Uterus (tissue), 2 donors: ENCODE measurements around the gene PDS5B.

Experiments used
- POLR2A ChIP-seq, 2 donors: fragments of 450-650 bp; IDR thresholded peaks; one replicate each; pipeline ENCODE4 v1.6.1; 2016; ENCODE audit warnings: antibody characterized with exemption in 2 of 2, mild to moderate bottlenecking in 1 of 2, moderate library complexity in 1 of 2
- TF ChIP-seq, protein P1 (sequence below), 4 experiments: fragments of 200-600 bp in 2 of 4; fragments of 450-650 bp in 2 of 4; sonication (generic) in 2 of 4; IDR thresholded peaks; one replicate each; pipeline ENCODE4 v1.5.1; 2016 to 2019; ENCODE audit warnings: antibody characterized with exemption in 4 of 4, mild to moderate bottlenecking in 2 of 4, moderate library complexity in 1 of 4

DNA sequence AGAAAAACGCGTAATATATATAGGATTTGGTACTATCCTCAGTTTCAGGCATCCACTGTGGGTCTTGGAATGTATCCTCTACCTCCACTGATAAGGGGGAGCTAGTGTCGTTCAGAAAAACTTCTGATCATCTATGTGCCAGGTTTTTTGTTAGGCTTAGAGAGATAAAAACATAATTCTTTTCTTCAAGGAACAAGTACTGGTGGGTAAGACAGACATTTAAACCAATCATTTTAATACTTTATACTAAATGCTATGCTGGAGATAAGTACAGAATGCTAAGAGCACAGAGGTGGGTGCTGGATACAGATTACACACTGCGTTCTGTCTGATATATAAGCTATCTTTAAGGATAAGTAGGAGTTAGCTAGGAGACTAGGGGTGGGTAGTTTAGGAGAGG is 166.1 kb downstream of the PDS5B start:
- TF ChIP-seq, protein P1, sequence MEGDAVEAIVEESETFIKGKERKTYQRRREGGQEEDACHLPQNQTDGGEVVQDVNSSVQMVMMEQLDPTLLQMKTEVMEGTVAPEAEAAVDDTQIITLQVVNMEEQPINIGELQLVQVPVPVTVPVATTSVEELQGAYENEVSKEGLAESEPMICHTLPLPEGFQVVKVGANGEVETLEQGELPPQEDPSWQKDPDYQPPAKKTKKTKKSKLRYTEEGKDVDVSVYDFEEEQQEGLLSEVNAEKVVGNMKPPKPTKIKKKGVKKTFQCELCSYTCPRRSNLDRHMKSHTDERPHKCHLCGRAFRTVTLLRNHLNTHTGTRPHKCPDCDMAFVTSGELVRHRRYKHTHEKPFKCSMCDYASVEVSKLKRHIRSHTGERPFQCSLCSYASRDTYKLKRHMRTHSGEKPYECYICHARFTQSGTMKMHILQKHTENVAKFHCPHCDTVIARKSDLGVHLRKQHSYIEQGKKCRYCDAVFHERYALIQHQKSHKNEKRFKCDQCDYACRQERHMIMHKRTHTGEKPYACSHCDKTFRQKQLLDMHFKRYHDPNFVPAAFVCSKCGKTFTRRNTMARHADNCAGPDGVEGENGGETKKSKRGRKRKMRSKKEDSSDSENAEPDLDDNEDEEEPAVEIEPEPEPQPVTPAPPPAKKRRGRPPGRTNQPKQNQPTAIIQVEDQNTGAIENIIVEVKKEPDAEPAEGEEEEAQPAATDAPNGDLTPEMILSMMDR (IDR thresholded peaks at IDR 0.05), result no peak
- TF ChIP-seq POLR2A (IDR thresholded peaks at IDR 0.05), result no peak
